GM18951 (cell line): ENCODE measurements around the gene ZNF205.

Source experiments
- POLR2A ChIP-seq: IDR thresholded peaks from 4 replicates; pipeline ENCODE4 v1.6.1; 2011; ENCODE audit warnings: mild to moderate bottlenecking; ENCODE audit not compliant: insufficient read length, insufficient read depth; ENCODE audit errors: extremely low read depth
- in situ Hi-C: fragments of 300-500 bp; cut with MboI; formaldehyde crosslinking; loops from one replicate; pipeline ENCODE4 v1.12.0; 2022; ENCODE audit warnings: low sequenced_read_pairs, mixed read lengths, inconsistent platforms; ENCODE audit not compliant: unreplicated experiment

The ZNF205 gene

DNA sequence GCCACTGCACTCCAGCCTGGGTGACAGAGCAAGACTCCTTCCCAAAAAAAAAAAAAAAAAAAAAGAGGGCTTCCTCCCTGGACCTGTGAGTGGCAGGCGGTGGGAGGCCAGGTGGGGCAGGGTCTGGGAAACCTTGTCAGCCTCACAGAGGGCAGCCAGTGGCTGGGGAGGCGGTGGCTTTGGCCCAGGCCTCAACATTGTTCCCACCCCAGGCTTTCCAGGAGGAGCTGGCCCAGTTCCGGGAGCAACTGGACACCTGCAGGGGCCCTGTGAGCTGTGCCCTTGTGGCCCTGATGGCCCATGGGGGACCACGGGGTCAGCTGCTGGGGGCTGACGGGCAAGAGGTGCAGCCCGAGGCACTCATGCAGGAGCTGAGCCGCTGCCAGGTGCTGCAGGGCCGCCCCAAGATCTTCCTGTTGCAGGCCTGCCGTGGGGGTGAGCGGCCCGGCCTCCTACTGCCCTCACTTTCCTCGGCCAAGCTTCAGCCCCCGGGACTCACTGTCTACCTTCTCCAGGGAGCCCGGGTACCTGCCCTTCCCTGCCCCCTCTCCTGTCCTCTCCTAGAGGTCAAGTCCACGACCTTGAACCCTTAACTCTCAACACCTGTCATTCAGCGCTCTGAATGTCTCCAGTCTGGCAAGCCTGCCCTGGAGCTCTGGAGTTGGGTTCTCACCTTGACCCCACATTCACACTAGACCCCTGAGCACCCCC lies 34.8 kb downstream of the ZNF205 start:
- TF ChIP-seq POLR2A: no peak
- in situ Hi-C loops: no loop called here

DNA sequence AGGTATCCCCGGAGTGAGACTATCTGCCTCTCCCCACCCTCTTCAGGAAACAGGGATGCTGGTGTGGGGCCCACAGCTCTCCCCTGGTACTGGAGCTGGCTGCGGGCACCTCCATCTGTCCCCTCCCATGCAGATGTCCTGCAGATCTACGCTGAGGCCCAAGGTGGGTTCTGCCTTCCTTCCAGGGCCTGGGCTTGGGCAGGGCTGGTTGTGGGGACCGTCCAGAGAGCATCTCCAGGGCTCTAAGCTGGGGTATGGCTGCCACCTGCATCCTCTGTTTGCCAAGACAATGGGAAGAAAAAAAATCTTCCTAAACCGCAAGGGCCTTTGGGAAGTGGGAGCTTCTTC lies 35.3 kb downstream of the ZNF205 start:
- in situ Hi-C loops: no loop called here
- TF ChIP-seq POLR2A: no peak

DNA sequence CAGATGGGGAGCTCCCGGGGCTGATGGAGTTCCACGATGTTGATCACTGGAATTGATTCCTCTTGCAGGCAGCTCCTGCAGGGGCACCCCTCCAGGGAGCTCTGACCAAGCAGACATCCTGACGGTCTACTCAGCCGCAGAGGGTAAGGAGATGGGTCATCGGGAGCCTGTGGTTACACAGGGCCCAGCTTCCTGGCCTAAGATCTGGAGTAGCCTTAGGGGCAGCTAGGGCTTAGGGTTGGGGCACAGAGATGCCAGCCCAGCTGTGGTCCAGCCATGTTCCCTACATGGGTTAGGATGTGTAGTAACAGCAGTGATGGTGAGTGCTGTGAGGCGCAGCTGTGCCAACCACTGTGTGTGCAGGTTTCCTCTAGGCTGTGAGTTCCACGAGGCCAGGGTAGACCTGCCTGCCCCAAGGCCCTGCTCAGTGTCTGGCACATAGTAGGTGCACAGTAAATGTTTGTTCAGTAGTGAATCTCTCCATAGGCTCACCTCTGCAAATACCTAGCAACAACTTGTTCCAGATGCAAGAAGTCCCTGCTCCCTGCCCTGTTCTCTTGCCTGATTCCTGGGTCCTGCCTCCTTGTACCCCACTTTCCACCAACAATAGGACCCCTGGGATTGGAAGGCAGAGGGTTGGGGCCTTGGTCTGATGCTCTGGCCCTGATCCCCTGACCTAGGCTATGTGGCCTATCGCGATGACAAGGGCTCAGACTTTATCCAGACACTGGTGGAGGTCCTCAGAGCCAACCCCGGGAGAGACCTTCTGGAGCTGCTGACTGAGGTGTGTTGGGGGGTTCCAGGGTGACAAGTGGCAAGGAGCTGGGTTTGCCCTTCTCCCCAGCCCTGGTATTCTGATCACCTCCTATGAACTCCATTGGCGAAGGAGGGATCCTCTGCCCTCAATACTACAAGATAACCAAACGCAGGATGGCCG lies 36.1 kb downstream of the ZNF205 start:
- no peak for TF ChIP-seq POLR2A
- in situ Hi-C loops: no loop called here

DNA sequence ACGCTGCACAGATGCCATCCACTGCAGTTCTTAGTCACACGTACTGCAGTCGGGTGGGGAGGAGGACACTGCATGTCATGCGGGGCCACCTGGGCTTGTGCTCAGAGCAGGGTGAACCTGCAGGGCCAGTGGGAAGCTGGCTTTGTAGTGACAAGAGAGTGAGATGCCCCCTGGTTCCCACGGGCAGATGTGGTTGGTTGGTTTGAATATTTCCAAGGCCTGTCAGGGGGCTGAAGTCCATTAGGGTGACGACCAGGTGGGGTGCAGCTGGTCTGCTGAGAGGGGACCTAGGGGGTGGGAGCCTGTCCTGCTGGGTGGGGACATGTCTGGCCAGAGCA lies 36.8 kb downstream of the ZNF205 start:
- TF ChIP-seq POLR2A: no peak
- in situ Hi-C loops: no loop called here

DNA sequence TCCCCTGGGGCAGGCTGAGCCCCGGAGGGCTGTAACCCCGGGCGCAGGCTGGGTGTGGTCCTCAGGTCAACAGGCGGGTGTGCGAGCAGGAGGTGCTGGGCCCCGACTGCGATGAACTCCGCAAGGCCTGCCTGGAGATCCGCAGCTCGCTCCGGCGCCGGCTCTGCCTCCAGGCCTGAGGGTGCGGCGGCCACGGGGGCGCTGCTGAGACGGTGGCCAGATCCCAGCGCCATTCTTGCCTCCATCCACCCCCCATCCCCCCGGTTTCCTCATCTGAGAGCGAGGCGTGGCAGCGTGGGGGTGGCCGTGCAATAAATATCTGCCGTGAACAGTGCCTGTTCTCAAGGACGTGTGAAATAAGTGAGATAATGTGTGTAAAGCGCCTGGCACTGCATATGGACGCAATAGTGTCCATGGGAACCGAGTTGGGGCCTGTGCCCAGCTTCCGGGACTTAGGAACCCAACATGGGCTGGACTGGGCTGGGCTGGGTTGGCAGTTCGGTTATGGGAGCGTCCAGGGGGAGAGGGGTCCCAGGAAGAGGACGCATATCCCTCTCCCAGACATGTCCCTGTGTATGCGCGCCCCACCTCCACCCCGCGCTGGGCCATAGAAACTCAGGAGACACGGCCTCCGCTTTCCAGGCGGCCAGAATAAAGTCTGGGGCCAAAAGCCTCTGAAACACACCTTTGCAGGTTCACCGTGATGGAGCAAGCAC lies 37.4 kb downstream of the ZNF205 start:
- in situ Hi-C loops: no loop called here

DNA sequence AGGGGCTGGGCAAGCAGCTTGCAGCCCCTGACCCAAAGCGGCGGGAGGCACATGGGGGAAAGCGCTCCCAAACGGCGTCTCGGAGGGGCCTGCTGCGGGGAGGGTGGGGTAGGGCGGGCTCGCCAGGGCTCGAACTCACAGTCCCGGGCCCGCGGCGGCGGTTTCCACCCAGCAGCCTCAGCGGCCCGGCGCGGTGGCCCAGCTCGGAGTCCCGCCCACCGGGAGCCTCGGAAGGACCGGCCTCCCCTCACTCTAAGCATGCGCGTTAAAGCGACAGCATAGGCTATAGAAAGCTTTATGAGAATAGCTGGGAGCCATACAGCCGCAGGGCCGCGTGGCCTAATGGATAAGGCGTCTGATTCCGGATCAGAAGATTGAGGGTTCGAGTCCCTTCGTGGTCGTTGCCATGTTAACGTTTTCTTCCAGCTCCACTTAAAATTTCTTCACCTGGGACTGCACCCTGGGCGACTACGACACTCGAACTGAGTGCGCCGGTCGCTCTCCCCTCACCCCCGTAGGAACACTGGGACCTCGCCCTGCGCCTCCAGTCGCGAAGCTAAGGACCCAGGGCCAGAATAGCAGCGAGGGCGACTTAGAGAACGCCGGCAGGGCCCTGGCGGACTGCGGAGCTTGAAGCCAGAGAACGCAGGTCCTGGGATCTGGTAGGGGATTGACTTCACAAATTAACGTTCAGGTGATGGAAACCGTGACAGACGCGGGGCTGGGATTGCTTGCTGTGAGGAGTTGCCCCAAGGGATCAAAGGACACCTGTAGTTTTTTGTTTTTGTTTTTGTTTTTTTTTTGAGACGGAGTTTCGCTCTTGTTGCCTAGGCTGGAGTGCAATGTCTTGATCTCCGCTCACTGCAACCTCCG lies 38.2 kb downstream of the ZNF205 start:
- TF ChIP-seq POLR2A: no peak
- in situ Hi-C loops: no loop called here

More for the DNA sequence above, 37.4 kb downstream of the ZNF205 start:
- no peak for TF ChIP-seq POLR2A

DNA sequence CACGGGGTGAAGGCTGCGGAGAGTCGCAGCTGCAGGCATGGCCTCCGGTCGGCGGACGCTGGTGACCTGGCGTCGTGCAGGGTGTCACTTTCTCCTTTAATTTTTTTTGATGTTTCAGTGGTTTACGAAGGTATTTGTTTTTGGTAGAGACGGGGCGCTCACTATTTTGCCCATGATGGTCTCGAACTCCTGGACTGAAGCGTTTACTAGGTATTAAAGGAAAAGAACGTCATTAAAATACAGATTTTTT lies 39.6 kb downstream of the ZNF205 start:
- in situ Hi-C loops: no loop called here
- no peak for TF ChIP-seq POLR2A

DNA sequence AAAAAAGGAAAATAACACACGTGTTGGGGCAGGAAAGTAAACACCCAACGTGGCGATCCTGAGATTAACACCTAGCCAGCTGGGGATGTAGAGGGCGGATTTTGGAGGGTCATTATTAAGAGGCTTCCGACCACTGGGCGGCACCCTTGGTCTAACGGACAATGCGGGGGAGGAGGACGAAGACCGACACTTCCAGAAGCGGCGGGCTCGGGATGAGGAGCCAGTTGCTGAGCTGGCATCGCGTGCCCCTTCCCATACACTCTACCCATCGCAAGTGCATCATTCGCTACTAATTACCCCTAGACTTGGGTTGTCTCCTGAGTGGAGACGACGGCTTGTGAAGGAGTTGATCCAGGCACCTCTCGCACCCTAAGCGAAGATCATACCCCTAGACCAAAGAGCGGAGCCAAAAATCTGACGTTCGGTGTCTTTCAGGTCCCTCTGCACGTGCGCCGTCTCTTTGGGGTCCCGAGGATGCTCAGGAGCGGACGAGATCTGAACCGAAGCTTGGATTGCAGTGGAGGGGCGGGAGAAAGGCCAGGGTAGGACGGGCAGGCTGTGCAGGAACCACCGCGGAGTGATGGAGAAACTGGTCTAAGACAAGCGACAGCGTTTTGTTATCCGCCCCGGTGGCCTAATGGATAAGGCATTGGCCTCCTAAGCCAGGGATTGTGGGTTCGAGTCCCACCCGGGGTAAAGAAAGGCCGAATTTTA lies 40.0 kb downstream of the ZNF205 start:
- no peak for TF ChIP-seq POLR2A
- in situ Hi-C loops: no loop called here

DNA sequence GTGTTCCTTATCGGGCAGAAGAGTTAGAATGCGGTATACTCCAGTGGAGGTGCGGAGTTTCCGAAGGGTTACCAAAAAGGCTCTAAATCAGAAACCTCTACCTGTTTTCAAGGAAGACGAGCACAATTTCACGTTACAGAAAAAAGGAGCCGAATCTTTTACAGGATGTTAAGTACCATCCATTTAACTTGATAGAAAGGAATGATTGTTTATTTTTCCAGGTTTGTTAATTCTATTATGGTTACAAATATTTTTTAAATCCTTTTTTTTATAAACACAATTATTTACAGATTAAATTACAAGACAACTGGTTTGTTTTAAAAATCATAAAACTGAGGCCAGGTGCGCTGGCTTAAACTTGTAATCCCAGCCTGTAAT lies 40.6 kb downstream of the ZNF205 start:
- no peak for TF ChIP-seq POLR2A
- in situ Hi-C loops: no loop called here

DNA sequence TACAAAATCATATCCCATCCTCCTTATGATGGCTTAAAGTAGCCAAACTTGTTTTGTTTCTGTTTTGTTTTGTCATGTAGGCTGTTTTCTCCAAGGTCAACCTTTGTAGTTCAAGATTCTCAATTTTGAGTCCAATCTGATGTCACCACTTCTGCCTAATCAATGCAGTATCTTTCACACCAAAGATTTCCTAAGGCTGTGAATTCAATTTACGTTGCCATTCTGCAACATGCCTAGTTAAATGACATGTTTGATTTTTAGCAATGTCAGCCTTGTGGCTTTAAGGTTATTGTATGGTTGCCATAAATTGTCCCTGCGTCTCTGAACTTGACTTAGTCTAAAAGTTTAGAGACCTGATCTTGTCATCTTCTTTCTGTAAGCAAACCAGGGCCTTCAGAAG lies 42.8 kb downstream of the ZNF205 start:
- no peak for TF ChIP-seq POLR2A
- in situ Hi-C loops: no loop called here

DNA sequence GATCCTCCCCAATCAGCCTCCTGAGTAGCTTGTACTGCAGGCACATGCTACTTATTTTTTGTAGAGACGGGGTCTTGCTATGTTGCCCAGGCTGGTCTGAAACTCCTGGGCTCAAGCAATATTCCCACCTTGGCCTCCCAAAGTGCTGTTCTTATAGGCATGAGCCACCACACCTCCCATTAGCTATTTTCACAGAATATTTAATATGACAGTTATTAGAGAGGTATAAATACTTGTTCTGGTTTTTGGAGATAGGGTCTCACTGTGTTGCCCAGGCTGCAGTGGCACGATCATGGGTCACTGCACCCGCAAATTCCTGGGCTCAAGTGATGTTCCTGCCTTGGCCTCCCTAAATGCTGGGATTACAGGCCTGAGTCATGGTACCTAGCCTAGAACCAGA lies 43.6 kb downstream of the ZNF205 start:
- TF ChIP-seq POLR2A: no peak
- in situ Hi-C loops: no loop called here

DNA sequence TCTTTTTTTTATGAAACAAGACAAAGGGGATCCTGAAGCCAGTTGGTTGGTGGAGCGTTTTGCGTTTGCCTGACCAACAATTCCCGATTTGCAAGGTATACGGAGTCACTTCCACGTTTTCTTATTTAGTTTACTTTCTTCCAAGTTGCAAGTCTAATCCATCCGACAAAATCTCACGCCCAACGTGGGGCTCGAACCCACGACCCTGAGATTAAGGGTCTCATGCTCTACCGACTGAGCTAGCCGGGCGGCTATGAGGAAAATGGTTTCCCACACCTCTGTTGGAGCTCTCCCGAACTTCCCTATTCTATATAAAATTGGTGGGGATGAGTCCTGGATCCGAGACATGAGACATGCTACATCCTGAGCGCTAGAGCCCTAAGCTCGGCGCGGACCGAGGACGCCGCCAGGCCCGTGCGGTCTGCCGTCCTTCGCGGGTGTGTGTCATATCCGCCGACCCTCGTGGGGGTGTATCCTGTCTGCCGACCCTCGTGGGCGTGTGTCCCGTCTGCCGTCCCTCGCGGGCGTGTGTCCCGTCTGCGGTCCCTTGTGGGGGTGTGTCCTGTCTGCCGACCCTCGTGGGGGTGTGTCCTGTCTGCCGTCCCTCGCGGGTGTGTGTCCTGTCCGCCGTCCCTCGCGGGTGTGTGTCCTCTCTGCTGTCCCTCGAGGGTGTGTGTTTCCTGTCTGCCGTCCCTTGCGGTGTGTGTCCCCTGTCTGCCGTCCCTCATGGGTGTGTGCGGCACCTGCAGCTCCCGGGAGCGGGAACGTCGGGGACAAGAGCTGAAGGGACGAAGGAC lies 45.0 kb downstream of the ZNF205 start:
- in situ Hi-C loops: no loop called here
- no peak for TF ChIP-seq POLR2A
